ENCODE measurements around the gene SEC23A.
"Not testable (repeated sequence)": the region's sequence is repeated elsewhere in the genome, so short reads cannot be mapped to it uniquely, and the experiment has no call there.

SEC23A gene

DNA sequence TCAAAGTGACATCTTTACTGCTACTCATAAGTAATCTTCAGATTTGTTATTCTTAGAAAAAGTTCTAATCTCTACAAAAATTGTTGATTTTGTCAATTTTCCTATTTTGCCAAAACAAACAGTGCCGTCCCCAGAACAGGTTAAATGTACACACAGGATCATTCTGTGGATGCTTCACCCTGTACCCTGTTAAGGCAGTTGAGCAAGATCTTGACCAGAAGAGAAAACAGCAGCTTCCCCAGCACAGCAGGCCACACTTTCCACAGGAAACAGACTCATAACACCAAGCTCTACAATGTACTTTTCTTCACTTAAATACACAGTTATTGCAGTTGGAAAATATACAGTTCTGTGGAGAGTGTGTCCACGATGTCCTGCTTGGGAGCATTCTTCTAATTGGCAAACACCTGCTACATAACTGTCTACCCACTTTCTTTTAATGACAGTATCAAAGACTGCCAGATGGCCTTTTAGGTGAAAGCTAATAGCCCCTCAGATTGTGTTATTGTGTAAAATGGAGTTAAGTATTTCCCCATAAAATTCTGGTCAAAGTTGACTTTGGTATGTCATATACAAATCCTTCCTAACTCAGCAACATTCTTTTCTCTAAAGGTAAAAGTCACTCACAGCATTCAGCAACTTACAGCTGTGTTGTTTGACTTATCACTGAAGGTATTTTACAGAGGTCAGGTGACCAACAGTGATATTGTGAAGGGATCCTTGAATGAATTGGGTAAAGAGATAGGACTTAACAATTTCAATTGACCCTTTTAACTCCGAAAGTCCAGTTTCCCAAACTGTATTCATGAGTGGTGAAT lies 77.0 kb downstream of the SEC23A start:
- no peak for DNase-seq

- no peak for DNase-seq
These were observed 77.7 kb downstream of the SEC23A start for GRCh38 chr14:39025250-39025809.

GRCh38 chr14:39023939-39024871 lies 78.8 kb downstream of the SEC23A start:
- no peak for DNase-seq

DNA sequence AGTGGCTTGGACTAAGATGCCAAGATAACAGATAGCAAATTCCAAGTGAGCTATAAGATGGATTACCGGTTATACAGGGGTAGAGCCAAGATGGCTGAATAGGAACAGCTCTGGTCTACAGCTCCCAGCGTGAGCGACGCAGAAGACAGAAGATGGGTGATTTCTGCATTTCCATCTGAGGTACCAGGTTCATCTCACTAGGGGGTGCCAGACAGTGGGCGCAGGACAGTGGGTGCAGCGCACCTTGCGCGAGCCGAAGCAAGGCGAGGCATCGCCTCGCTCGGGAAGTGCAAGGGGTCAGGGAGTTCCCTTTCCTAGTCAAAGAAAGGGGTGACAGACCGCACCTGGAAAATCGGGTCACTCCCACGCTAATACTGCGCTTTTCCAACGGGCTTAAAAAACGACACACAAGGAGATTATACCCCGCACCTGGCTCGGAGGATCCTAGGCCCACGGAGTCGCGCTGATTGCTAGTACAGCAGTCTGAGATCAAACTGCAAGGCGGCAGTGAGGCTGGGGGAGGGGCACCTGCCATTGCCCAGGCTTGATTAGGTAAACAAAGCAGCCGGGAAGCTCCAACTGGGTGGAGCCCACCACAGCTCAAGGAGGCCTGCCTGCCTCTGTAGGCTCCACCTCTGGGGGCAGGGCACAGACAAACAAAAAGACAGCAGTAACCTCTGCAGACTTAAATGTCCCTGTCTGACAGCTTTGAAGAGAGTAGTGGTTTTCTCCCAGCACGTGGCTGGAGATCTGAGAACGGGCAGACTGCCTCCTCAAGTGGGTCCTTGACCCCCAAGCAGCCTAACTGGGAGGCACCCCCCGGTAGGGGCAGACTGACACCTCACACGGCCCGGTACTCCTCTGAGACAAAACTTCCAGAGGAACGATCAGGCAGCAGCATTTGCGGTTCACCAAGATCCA lies 85.7 kb downstream of the SEC23A start:
- DNase-seq, result not testable (repeated sequence)

GRCh38 chr14:39016733-39017095 lies 86.3 kb downstream of the SEC23A start:
- DNase-seq, result no peak

DNA sequence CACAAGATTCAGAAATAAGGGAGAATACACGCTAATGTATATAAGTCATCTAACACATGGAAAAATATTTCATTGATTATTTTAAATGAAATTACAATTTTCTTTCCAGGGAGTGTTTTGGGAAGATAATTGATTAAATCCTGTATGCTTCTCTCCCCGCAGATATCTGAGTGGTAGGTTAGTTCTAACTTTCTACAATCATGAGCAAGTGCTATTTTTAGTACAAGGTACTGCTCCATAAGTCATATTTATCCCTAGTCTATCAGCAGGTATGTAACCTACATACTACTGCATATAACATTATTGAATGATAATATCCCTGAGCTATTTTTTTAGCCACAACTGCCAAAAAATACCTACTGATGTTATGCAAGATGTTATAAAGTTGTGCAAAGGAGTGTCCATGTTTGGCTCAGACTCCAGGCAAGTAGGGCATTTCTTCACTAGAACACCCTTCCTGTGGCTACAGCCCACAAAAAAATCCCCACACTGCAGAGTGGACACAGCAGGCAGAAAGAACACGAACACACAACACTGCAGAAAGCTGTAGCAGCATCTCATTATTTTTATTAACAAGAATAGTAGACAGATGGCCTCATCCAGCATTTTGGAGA lies 87.0 kb downstream of the SEC23A start:
- DNase-seq, result no peak

DNA sequence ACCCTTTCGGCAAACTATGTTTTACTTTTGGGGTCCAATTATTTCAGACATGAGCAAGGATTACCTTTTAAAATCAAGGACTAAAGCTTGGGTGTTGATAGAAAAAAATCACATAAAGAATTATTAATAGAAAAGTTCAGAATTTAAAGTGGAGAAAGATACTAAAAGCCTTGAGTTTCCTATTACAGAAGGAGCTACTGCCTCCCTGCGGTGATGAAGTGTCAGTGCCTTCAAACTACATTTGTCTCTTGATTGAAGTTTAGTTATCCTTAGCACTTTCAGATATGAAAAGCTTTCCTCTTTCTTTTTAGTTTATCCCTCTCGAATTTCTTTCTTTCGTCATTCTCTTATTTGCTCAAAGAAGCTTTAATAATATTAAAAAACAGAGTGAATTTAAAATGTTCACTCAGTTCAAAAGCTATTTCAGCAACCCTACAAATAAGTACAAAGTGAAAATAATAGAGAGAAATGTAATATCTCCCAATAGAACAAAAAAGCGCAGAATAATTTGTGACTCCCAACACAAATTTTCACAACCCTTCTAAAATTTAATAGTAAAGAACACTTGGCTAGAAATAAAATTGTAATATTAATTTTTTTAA lies 87.6 kb downstream of the SEC23A start:
- DNase-seq, result peak; percentile 66

GRCh38 chr14:39014460-39014859 lies 88.6 kb downstream of the SEC23A start:
- DNase-seq, result no peak

- not testable (repeated sequence) for DNase-seq
These were observed 94.1 kb downstream of the SEC23A start for GRCh38 chr14:39008965-39009364.

DNA sequence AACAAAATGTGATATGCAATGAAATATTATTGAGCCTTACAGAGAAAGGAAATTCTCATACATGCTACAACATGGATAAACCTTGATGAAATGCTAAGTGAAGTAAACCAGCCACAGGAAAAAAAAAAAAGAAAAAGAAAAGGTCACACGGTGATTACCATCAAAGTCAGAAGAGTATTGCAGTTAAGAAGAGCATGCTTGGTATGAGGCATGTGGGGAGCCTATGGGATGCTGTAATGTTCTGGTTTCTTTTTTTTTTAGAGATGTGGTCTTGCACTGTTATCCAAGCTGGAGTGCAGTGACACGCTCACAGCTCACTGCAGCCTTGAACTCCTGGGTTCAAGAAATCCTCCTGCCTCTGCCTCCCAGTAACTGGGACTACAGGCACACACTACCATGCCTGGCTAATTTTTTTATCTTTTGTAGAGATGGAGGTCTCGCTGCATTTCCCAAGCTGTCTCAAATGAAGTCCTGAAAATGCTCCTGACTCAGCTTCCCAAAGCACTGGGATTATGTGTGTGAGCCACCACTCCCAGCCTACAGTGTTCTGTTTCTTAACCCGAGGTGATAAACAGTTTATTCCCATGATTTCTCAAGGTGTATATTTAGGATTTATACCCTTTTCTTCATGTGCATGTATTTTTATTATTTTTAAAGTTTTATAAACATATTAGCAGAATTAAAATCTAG lies 96.2 kb downstream of the SEC23A start:
- no peak for DNase-seq

DNA sequence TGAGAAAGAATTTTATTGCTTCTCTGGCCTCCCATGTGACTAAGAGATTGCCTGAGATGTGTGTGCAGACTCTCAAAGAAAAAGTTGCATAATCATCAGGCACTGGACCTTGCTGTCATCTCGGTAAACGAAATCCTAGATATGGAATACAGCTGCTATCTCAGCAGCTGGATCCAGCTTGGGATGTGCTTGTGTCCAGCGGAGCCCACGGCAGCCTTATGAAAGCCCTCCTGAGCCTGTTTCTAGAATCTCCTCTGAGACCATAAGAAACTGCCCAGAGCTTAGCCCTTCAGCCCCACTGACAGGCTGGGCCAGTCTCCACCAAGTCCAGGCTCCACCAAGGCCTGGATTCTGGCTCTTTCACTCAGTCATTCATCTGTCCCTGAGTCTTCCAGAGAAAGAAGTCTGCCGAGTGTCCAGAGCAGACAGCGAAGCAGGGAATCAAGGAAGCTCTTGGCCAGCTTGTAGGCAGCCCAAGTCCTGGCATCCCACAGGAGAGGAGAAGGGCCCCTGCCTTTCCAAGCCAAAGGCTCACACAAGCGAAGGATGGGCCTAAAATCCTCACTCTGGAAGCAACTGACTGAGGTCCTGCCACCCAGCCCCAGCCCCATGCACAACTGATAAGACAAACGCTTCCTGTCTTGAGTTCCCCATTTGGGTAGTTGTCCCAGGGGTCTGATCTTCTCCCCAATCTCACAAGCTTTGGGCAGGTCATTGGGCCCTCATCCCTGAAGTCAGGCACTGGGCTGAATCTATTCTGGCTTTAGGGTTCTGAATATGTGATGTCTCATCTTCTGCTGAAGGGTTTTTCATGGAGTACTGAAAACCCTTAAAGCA lies 97.8 kb downstream of the SEC23A start:
- no peak for DNase-seq

DNA sequence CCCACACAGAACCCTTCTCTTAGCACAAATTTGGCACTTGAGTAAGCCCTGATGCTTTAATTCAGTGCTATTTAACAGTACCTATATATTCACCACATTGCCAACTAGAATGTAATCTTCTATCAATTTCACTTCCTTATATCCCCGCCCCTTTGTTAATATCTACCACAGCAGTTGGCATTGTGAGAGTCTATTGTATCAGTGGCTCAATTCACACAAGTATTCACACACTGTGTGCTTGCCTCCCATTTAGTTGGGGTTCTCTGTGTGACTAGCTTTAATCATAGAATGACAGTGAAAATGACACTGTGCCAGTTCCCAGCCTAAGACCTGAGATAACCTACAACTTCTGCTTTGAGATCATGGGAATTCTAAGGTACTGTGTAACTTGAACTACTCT lies 103.1 kb downstream of the SEC23A start:
- DNase-seq, result no peak

GRCh38 chr14:38994731-38995130 lies 108.3 kb downstream of the SEC23A start:
- DNase-seq, result peak; percentile 53

- no peak for DNase-seq
These were observed 109.1 kb downstream of the SEC23A start for GRCh38 chr14:38993981-38994380.

GRCh38 chr14:38992067-38992844 lies 110.8 kb downstream of the SEC23A start:
- DNase-seq, result no peak

DNA sequence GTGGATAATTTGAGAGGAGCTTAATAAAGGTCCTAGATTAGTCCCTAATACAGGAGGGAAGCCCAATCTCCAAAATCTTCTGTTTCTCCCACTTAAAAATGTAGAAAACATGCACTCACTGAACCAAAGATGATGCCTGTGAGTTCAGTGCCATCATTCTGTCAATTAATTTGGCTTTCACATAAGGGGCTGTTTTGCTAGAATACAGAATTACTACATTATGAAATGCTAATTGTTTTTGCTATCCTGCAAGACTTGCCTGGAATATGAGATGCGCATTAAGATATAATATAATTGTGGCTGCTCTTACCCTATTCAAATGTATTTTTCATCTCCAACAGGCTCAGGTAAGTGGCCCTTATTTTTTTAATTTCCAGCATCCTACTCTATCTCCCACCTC lies 111.7 kb downstream of the SEC23A start:
- DNase-seq, result no peak

- peak; percentile 63 for DNase-seq
These were observed 113.0 kb downstream of the SEC23A start for GRCh38 chr14:38989922-38990546.

DNA sequence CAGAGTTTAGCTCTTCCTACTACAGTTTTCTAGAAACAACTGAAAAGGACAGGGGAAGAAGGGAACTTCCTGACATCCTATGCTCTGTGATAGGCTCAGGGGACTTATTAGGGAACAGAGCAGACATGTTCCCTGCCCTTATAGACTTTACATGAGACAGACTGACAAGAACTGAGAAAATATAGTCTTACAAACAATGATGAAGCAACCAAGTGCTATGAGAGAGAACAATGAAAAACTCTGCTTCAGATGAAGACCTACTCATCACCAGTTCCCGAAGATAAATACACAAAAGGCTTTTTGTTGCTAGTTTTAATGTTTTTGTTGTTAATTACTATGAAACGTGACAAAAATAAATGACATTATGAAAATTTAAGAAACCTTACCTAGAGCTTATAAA lies 115.3 kb downstream of the SEC23A start:
- DNase-seq, result no peak

DNA sequence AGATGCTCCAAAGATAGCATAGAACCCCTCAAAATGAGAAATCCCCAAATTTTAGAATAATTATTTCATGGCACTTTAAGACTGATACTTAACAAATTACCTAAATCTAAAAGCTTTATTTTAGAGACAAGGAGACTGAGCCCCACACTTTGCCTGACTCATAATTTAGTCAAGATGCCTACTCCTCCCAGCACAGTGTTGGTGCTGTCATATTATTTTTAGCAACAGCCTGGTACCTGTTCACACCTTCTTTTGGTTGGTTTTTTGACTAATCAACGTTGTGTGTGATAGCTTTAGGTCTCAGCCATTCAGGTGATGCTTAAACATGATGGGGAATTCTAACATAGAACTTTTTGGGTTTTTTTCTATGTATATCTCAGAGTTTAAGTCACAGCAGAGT lies 120.2 kb downstream of the SEC23A start:
- no peak for DNase-seq

Data from suppressor macrophage treated with lipopolysaccharide for 4 hours (primary cell).